Keratinocyte (primary cell): Measurements from ENCODE around the gene MFSD12. TPM values are rescaled to one million over a fixed set of nuclear protein-coding genes. Genes with fewer than 3 reads are reported as not detected.

Experiments
- DNase-seq: peaks from one replicate; pipeline ENCODE4 v3.0.0-alpha.2; 2011; ENCODE audit warnings: low read depth, missing footprints, low spot score
- FAIRE-seq: peaks from 2 replicates; lab custom pipeline; 2011; peaks lifted over from hg19 to GRCh38; lab: Jason Lieb, UNC
- H2AFZ ChIP-seq: 2 replicates; pipeline ENCODE4 v1.6.0; 2012; ENCODE audit warnings: low read length, control low read depth, inconsistent platforms; ENCODE audit not compliant: control insufficient read depth
- H3K27ac ChIP-seq: 2 replicates; pipeline ENCODE4 v1.5.1; 2011; ENCODE audit warnings: low read length; ENCODE audit not compliant: control insufficient read depth, insufficient read depth
- H3K27me3 ChIP-seq: 3 replicates; pipeline ENCODE4 v1.6.0; 2011; ENCODE audit warnings: low read length; ENCODE audit not compliant: control insufficient read depth, insufficient read depth; ENCODE audit errors: extremely low read depth
- H3K36me3 ChIP-seq, 2 experiments: 2 replicates in 1 of 2; 3 replicates in 1 of 2; pipeline ENCODE4 v1.5.1; 2011; ENCODE audit warnings: low read length in 2 of 2, mild to moderate bottlenecking in 1 of 2; ENCODE audit not compliant: control insufficient read depth in 2 of 2, insufficient read depth in 2 of 2; ENCODE audit errors: extremely low read depth in 1 of 2
- H3K4me1 ChIP-seq: 3 replicates; pipeline ENCODE4 v1.5.1; 2011; ENCODE audit warnings: low read length; ENCODE audit not compliant: control insufficient read depth, insufficient read depth; ENCODE audit errors: extremely low read depth
- H3K4me2 ChIP-seq: 3 replicates; pipeline ENCODE4 v1.6.0; 2011; ENCODE audit warnings: low read depth, low read length; ENCODE audit not compliant: control insufficient read depth, insufficient read depth; ENCODE audit errors: extremely low read depth
- H3K4me3 ChIP-seq, 3 experiments: fragments of 200-600 bp in 1 of 3; sonication (generic) in 1 of 3; 2 replicates in 2 of 3; 3 replicates in 1 of 3; pipeline ENCODE4 v1.5.1; 2011 to 2016; ENCODE audit warnings: low read length in 3 of 3, mild to moderate bottlenecking in 3 of 3, control low read depth in 2 of 3, inconsistent platforms in 1 of 3, low read depth in 1 of 3, mixed read lengths in 1 of 3, mixed run types in 1 of 3, moderate library complexity in 1 of 3; ENCODE audit not compliant: control insufficient read depth in 2 of 3, insufficient read depth in 2 of 3; ENCODE audit errors: extremely low read depth in 1 of 3
- H3K79me2 ChIP-seq: 2 replicates; pipeline ENCODE4 v1.6.0; 2012; ENCODE audit warnings: low read length; ENCODE audit not compliant: control insufficient read depth, insufficient read depth
- H3K9ac ChIP-seq: 3 replicates; pipeline ENCODE4 v1.6.0; 2011; ENCODE audit warnings: low read length; ENCODE audit not compliant: control insufficient read depth, insufficient read depth; ENCODE audit errors: extremely low read depth
- H3K9me1 ChIP-seq: 3 replicates; pipeline ENCODE4 v1.6.0; 2011; ENCODE audit warnings: low read length; ENCODE audit not compliant: control insufficient read depth, insufficient read depth; ENCODE audit errors: extremely low read depth
- H3K9me3 ChIP-seq: 2 replicates; pipeline ENCODE4 v1.5.1; 2012; ENCODE audit warnings: low read depth, low read length; ENCODE audit not compliant: control insufficient read depth
- H4K20me1 ChIP-seq: 3 replicates; pipeline ENCODE4 v1.6.0; 2011; ENCODE audit warnings: low read length; ENCODE audit not compliant: control insufficient read depth, insufficient read depth; ENCODE audit errors: extremely low read depth
- EZH2 ChIP-seq: IDR thresholded peaks from one replicate; pipeline ENCODE4 v1.6.1; 2012; ENCODE audit warnings: inconsistent platforms, mild to moderate bottlenecking, low read length, moderate library complexity
- dilution Hi-C: fragments of 300-500 bp; cut with MboI; formaldehyde crosslinking; loops from one replicate; pipeline ENCODE4 v1.7.0; 2020; ENCODE audit warnings: low sequenced_read_pairs; ENCODE audit not compliant: extremely low pct_ligation_motif_present
- polyA plus RNA-seq, 5 experiments: library from polyadenylated mRNA; depleted of rRNA in 3 of 5; stranded (reverse) in 3 of 5; stranded (forward) in 1 of 5; unstranded in 1 of 5; fragments of >200 nt; gene quantifications; 1 replicate in 1 of 5; 2 replicates in 3 of 5; 3 replicates in 1 of 5; pipeline versions ENCODE4 v1.2.1 to v1.2.3, GENCODE V29; 2011 to 2012; ENCODE audit warnings: missing spikeins in 2 of 5, low read depth in 1 of 5, low replicate concordance in 1 of 5
- TF ChIP-seq, protein P1 (sequence below), 3 experiments: IDR thresholded peaks in 1 of 3; conservative IDR thresholded peaks in 1 of 3; optimal IDR thresholded peaks in 1 of 3; 2 replicates in 2 of 3; 3 replicates in 1 of 3; pipeline versions ENCODE3 to v1.5.1; 2011; ENCODE audit warnings: low read length in 3 of 3, mild to moderate bottlenecking in 3 of 3, moderate library complexity in 2 of 3, control low read depth in 1 of 3, inconsistent platforms in 1 of 3; ENCODE audit not compliant: insufficient read depth in 2 of 3; ENCODE audit errors: extremely low read depth in 1 of 3

Gene MFSD12
- polyA plus RNA-seq, 1 donor (not counting 4 experiments of a cell fraction or from before 2014, with no cell fraction given) = 30.0 TPM

DNA sequence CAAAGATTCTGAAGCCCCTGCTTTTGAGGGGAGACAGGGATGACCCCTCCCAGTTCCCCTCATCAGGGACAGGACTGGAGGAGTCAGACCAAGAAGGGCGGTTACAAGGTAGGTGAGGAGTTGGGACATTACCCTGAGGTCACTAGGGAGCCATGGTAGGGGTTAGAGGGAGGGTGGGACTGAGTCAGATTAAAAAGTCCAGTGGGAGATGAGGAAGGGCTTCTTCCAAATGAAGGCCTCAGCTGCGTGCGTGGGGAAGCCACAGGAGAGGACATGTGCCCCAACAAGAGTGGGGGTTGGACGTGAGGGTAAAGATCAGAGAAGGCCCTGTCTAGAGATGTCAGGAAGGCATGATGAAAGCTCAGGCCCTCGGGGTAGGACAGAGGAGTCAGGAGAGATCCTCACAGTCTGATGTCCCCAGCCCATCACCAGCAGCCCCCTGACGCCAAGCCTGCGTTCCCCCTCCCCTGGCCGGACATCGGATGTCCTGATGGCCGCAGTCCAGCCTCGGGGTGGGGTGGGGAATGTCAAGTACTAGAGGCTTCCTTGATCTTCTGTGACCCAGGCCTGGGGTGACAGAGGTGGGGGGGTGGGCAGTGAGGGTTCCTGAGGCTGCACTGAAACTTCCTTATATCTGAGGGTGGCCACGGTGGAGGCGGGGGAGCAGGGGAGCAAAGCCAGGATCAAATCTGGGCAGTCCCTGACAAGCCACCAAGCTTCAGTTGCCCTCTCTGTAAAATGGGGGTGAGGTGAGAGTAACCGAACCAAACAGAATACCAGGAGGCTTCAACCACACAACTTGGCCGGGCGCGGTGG, 6.5 kb upstream of the MFSD12 start:
- Histone ChIP-seq H3K27me3 (no peaks in the 10 kb centered on the region), H3K4me3 (no peak overlapping the region), H3K9me1 (no peaks in the 10 kb centered on the region), H3K27ac (no peak overlapping the region), H3K4me1 (peaks cover 9% of the 10 kb centered on the region), H3K9me3 (no peaks in the 10 kb centered on the region), H3K9ac (no peak overlapping the region), H3K4me2 (no peak overlapping the region), H3K79me2 (no peaks in the 10 kb centered on the region), H2AFZ (no peak overlapping the region), H4K20me1 (no peaks in the 10 kb centered on the region), H3K36me3 (no peaks in the 10 kb centered on the region)
- dilution Hi-C loops = no loop called here
- DNase-seq (no peak), FAIRE-seq (no peak)
- TF ChIP-seq EZH2 = no peak
- TF ChIP-seq, protein P1, sequence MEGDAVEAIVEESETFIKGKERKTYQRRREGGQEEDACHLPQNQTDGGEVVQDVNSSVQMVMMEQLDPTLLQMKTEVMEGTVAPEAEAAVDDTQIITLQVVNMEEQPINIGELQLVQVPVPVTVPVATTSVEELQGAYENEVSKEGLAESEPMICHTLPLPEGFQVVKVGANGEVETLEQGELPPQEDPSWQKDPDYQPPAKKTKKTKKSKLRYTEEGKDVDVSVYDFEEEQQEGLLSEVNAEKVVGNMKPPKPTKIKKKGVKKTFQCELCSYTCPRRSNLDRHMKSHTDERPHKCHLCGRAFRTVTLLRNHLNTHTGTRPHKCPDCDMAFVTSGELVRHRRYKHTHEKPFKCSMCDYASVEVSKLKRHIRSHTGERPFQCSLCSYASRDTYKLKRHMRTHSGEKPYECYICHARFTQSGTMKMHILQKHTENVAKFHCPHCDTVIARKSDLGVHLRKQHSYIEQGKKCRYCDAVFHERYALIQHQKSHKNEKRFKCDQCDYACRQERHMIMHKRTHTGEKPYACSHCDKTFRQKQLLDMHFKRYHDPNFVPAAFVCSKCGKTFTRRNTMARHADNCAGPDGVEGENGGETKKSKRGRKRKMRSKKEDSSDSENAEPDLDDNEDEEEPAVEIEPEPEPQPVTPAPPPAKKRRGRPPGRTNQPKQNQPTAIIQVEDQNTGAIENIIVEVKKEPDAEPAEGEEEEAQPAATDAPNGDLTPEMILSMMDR (optimal IDR thresholded peaks at IDR 0.05 in 1 of 3, IDR thresholded peaks at IDR 0.05 in 1 of 3, conservative IDR thresholded peaks at IDR 0.05 in 1 of 3; ENCODE audit: extremely low read depth in 1 of 3, insufficient read depth in 2 of 3, low read length in 3 of 3) = no peak

GRCh38 chr19:3556978-3557460, 367 bp downstream of the MFSD12 start:
- dilution Hi-C loops = no loop called here
- Histone ChIP-seq H4K20me1 (peaks cover 10% of the 10 kb centered on the region), H3K36me3 (peaks cover 0 to 4% of the 10 kb centered on the region in 2 experiments), H3K27me3 (no peaks in the 10 kb centered on the region), H3K9ac (peak overlapping the region; percentile 85), H3K9me1 (no peaks in the 10 kb centered on the region), H3K4me1 (peaks cover 18% of the 10 kb centered on the region), H3K9me3 (no peaks in the 10 kb centered on the region), H3K4me3 (peak overlapping the region; percentile 86 to 96 (median 91)), H2AFZ (peak overlapping the region; percentile 26), H3K27ac (peak overlapping the region; percentile 56), H3K79me2 (peaks cover 32% of the 10 kb centered on the region), H3K4me2 (peak overlapping the region; percentile 96)
- no peak for TF ChIP-seq EZH2
- TF ChIP-seq, protein P1 (optimal IDR thresholded peaks at IDR 0.05 in 1 of 3, IDR thresholded peaks at IDR 0.05 in 1 of 3, conservative IDR thresholded peaks at IDR 0.05 in 1 of 3; ENCODE audit: extremely low read depth in 1 of 3, insufficient read depth in 2 of 3, low read length in 3 of 3) = peak in 1 of 3 experiments; percentile 4
- FAIRE-seq (no peak), DNase-seq (no peak)
